Gastrocnemius medialis (tissue), 4 donors: ENCODE measurements around the gene NUDC.

Source experiments
- CTCF ChIP-seq, 5 experiments: fragments of 450-650 bp in 3 of 5; fragments of 200-600 bp in 2 of 5; sonication (generic) in 2 of 5; IDR thresholded peaks in 4 of 5; conservative IDR thresholded peaks in 1 of 5; 1 replicate in 4 of 5; 2 replicates in 1 of 5; pipeline ENCODE4 v1.5.1; 2016 to 2019; ENCODE audit warnings: antibody characterized with exemption in 5 of 5, mild to moderate bottlenecking in 3 of 5, moderate library complexity in 3 of 5
- POLR2A ChIP-seq, 2 donors: fragments of 450-650 bp; IDR thresholded peaks; one replicate each; pipeline ENCODE4 v1.6.1; 2017; ENCODE audit warnings: antibody characterized with exemption in 2 of 2, mild to moderate bottlenecking in 2 of 2, moderate library complexity in 2 of 2

GRCh38 chr1:26956321-26956720, 34.8 kb downstream of the NUDC start:
- TF ChIP-seq CTCF (IDR thresholded peaks at IDR 0.05 in 4 of 5, conservative IDR thresholded peaks at IDR 0.05 in 1 of 5) (no peak), POLR2A (IDR thresholded peaks at IDR 0.05) (no peak)
